Activated naive CD4-positive, alpha-beta T cell treated with anti-CD3 and anti-CD28 coated beads, Interleukin-2, amount 10 ng/mL, durations not matched to agents 5 hours and 36 hours (primary cell): ENCODE measurements around the gene RNF225. TPM values are rescaled to one million over a fixed set of nuclear protein-coding genes. Genes with fewer than 3 reads are reported as not detected.

Source experiments
- microRNA-seq: library from miRNA; unstranded; fragments of <30 nt; microRNA quantifications from one replicate; pipeline ENCODE4 v1.2.0, GENCODE V29; 2022; ENCODE audit warnings: borderline microRNAs expressed, borderline replicate concordance
- total RNA-seq, 2 experiments: library from RNA; stranded (reverse); gene quantifications; one replicate each; pipeline ENCODE4 v1.2.3, GENCODE V29; 2021

RNF225 gene
- total RNA-seq, result under 1 TPM; 0.31 to 0.35 TPM

DNA sequence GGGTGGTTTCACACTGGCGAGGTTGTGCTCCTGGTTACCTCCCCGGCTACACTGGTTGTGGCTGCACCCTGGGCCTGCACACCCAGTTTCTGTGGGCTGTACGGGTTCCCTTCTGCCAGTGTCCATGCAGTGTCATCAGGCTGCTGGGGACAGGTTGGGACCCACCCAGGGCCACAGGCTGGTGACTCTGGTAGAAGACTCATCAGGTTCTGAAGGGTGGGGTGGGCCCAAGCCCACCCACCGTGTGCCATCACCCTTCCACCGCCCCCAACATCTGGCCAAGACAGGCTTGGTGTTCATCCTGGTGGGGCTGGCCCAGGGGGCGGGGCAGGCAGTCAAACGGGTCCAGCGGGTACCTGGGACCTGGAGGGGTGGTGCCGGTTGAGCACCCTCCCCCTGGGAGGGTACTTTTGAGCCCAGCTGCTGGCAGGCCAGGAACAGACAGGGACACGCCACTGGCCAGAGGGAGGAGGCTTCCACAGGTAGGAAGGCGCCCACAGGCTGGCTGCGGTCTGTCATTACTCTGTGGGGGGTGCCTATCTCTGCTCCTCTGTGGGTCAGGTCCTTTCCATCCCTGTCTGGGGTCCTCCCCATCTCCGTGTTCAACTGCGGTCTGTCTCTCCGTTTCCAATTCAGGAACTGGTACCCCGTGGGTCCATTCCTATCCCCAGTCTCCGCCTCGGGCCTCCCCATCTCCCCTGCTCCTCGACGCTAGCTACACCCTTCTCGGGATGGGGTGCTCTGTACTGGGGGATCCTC lies at the start of gene RNF225:
TSS of gene RNF225 (plus strand) at position 437 of the 759 bp plus-strand sequence. CDS start 434 bp downstream, outside the sequence.

DNA sequence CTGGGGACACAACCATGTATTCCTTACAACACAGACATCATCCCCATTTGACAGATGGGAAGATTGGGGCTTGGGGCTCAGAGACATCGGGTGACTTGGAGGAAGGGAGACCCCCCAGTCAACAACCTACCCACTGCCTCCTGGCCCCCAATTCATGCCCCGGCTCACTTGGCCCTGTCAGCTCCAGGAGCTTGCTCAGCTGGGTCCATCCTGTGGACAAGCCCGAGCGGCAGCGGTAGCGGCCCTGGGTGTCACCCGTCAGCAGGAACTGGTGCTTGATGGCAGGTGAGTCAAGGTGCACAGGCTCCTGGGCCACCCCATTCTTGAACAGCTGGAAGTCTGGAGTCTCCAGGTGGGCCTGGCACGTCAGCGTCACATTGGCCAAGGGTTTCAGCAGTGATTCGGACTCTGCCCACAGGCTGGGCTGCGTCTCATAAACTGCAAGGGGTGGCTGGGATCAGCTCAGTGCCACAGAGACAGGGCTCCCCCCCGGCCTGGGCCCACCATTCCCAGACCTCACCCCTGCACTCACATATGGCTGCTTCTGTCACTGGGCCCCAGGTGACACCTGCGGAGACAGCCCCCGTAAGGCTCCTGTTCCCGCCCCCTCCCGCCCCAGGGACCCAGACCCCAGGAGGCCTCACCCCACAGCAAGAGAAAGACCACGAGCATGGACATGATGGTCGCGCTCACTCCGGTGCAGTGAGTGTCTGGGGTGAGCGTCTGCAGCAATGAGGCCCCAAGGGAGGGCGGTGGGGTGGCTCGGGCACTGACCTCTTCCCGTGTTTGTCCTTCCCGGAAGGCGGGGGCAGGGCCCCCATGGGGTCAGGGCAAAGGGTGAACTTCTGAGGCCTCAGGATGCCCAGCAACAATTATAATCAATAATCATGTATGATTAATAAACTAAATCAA lies 42.4 kb upstream of the RNF225 start, which contains the start of gene A1BG:
TSS of gene A1BG (minus strand) at position 733 of the 912 bp plus-strand sequence. CDS start at position 678, 55 bp downstream.

DNA sequence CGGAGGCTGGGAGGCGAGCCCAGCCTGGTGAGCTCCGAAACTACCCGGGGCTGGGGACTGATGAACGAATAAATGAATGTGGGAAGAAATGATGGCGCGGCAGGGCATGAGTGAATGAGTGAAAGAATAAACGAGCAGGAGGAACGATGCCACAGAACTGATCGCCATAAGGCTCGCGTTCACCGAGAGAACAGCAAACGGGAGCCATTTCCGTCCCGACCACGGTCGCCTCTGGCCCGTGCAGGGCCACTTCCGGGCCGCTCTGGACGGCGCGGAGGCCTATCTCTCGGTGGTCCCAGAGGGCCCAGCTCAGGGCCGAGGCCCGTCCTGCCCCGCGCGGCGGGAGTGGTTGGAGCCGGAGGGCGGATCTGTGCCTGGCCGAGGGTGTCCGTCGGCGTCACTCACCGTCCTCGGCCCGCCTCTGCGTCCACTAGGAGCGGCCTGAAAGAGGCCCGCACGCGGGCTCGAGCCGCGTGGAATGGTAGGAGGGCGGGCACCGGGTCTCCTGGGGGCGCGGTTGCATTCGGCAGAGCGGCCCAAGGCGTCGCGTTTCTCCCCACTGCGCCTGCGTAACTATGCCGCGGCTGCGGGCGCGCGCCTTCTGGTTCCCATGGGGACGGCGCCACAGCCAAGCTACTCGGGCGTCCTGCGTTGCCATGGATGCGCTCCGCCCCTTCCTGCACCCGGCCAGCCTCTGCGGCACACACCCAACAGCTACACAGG lies 33.0 kb upstream of the RNF225 start, which contains the start of gene ZNF497:
TSS of gene ZNF497 (minus strand) at position 480 of the 723 bp plus-strand sequence. CDS start 5,116 bp downstream, outside the sequence.

DNA sequence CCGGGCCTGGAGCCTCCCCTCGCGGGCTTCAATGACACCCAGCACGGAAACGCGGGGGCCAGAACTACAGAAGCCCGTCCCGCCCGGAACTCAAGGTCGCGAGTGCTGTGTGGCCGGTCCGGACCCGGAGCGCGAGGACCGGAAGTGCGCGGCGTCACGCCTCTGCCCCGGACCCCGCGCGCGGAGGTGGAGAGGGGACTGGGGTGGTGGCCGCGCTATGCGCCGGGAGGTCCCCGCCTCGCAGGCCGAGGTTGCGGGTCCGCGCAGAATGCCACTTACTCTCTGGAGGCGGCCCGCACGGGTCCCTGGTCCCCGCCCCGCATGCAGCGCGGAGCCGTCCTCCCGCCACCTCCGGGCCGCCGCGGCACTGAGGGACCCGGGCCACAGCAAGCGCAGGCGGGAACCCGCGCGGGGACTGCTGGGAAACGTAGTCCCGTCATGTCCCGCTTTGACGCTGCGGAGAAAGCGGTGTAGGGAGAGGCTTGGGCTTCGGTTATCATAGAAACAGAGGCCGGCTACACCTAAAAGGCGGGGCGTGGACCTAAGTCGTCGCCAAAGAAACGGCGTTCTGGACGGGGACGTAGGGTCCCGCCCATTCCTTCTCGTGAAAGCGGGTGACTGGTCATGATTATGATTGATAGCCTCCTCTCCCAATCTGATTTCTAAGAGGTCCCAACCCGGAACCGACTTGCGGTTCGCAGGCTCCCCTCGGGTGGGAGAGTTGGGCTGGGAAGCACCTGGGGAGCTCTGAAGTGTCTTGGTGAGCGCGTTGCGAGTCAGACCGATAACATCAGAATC lies 14.6 kb upstream of the RNF225 start, which contains the start of gene ZNF837:
TSS of gene ZNF837 (minus strand) at position 369 of the 798 bp plus-strand sequence. CDS start 11,698 bp downstream, outside the sequence.

GRCh38 chr19:58386576-58387337 lies 8.7 kb upstream of the RNF225 start, which contains the start of gene RPS5:
RPS5 (plus strand) TSS chr19:58387269; CDS start chr19:58388138, 869 bp downstream.

DNA sequence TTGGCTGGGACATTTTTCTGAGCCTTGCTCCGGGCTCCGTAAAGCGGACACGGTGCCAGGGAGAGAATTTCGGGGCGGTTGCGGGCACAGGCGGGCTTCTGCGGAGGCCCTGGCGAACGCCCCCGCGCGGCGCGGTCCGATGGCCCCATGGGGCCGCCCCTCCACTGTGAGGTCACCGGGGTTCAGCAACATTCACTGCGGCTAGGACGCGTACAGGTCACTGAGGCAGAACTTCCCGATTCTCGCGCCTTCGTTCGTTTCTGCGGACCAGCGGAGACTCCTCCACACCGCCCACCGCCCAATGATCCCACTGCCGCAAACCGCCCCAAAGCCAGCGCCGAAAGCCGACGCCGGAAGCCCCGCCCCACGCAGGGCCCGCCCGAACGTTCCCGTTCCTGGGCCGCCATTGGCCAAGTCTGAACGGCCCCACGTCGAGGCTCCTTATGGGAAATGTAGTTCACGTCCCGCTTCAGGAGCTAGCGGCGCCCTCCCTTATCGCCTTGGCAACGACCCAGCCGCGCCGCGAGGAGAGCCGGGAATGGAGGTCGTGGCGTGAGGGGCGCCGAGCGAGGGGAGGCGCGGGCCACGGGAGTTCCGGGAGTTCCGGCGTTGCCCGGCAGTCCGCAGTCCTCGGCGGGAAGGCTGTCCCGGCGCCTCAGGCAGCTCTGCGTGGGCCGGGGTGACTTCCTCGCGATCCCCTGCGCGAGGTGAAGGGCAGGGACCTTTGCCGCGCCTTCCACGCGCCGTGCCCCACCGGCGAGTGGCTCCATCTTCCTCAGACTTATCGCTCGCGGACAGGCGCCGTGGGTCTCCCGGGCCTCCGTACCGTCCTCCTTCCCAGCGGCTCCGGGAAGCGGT lies 12.9 kb downstream of the RNF225 start, which contains the start of gene ZNF584:
TSS of gene ZNF584 (plus strand) at position 498 of the 858 bp plus-strand sequence. CDS start 499 bp downstream, outside the sequence.

GRCh38 chr19:58439576-58440554 lies 44.4 kb downstream of the RNF225 start, which contains the start of gene ZNF132:
ZNF132 (minus strand) TSS chr19:58440153; CDS start chr19:58439821, 332 bp downstream.

Small RNA genes lying within 50 kb of the gene (microRNA-seq; reads per million reads assigned to microRNA genes)
- gene MIR4754, result 0.63 reads per million

Other genes with a start within 250 kb of the RNF225 start
- 1 to 10 TPM; 5.7 to 5.8 TPM for gene ZNF329, start 244.9 kb upstream of the RNF225 start, total RNA-seq
- gene ZNF274, start 212.6 kb upstream of the RNF225 start, total RNA-seq, result 10 to 100 TPM; 30.8 to 32.7 TPM
- 10 to 100 TPM; 48.7 to 53.1 TPM for gene ZNF544, start 166.7 kb upstream of the RNF225 start, total RNA-seq
- 1 to 10 TPM; 5.7 to 6.2 TPM for gene ZNF8, start 116.7 kb upstream of the RNF225 start, total RNA-seq
- gene ERVK3-1, start 90.3 kb upstream of the RNF225 start, total RNA-seq, result 10 to 100 TPM; 59.5 to 59.7 TPM
- gene ZSCAN22, start 68.7 kb upstream of the RNF225 start, total RNA-seq, result 1 to 10 TPM; 4.6 to 5.3 TPM
- 1 to 10 TPM; 8.0 to 9.0 TPM for gene A1BG, start 42.2 kb upstream of the RNF225 start, total RNA-seq
- gene ZNF497, start 32.9 kb upstream of the RNF225 start, total RNA-seq, result 1 to 10 TPM; 1.5 to 2.1 TPM
- gene ZNF837, start 14.6 kb upstream of the RNF225 start, total RNA-seq, result 1 to 10 TPM; 1.8 to 2.3 TPM
- 1,000 to 10,000 TPM; 1,327 to 1,390 TPM for gene RPS5, start 8.4 kb upstream of the RNF225 start, total RNA-seq
- gene ZNF584, start 13.0 kb downstream of the RNF225 start, total RNA-seq, result 1 to 10 TPM; 4.4 to 5.3 TPM
- 1 to 10 TPM; 4.9 to 5.5 TPM for gene ZNF132, start 44.5 kb downstream of the RNF225 start, total RNA-seq
- gene ZNF324B, start 56.0 kb downstream of the RNF225 start, total RNA-seq, result 10 to 100 TPM; 10.6 to 12.1 TPM
- 10 to 100 TPM; 13.5 to 13.7 TPM for gene ZNF324, start 71.4 kb downstream of the RNF225 start, total RNA-seq
- 1 to 10 TPM; 8.5 to 8.7 TPM for gene ZNF446, start 80.7 kb downstream of the RNF225 start, total RNA-seq
- 10 to 100 TPM; 11.2 to 11.6 TPM for gene SLC27A5, start 116.3 kb downstream of the RNF225 start, total RNA-seq
- gene ZBTB45, start 124.2 kb downstream of the RNF225 start, total RNA-seq, result 10 to 100 TPM; 15.0 to 16.1 TPM
- gene TRIM28, start 148.4 kb downstream of the RNF225 start, total RNA-seq, result 100 to 1,000 TPM; 358 to 381 TPM
- 100 to 1,000 TPM; 112 to 116 TPM for gene CHMP2A, start 159.4 kb downstream of the RNF225 start, total RNA-seq
- 10 to 100 TPM; 62.2 to 69.2 TPM for gene UBE2M, start 163.0 kb downstream of the RNF225 start, total RNA-seq
- gene MZF1, start 177.7 kb downstream of the RNF225 start, total RNA-seq, result 10 to 100 TPM; 32.9 to 39.7 TPM